ENCODE results near the gene DLX2.

DNA sequence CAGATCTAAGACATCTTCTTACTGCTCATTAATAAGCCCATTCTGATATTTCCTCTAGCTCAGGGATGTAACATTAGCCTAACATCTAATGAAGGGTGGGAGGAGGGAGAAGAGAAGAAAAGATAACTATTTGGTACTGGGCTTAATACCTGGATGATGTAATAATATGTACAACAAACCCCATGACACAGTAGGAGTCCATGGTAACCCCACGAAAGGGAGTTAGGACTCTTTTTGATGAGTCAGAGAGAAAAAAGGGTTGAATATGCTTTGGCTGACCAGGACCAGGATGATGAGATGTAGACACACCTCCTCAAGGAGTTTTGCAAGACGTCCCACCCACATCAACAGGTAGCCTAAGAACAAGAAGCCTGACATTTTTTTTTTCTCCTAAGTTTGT is 34.4 kb upstream of the DLX2 start:
- TF ChIP-seq, protein P1, sequence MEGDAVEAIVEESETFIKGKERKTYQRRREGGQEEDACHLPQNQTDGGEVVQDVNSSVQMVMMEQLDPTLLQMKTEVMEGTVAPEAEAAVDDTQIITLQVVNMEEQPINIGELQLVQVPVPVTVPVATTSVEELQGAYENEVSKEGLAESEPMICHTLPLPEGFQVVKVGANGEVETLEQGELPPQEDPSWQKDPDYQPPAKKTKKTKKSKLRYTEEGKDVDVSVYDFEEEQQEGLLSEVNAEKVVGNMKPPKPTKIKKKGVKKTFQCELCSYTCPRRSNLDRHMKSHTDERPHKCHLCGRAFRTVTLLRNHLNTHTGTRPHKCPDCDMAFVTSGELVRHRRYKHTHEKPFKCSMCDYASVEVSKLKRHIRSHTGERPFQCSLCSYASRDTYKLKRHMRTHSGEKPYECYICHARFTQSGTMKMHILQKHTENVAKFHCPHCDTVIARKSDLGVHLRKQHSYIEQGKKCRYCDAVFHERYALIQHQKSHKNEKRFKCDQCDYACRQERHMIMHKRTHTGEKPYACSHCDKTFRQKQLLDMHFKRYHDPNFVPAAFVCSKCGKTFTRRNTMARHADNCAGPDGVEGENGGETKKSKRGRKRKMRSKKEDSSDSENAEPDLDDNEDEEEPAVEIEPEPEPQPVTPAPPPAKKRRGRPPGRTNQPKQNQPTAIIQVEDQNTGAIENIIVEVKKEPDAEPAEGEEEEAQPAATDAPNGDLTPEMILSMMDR (IDR thresholded peaks at IDR 0.05; ENCODE audit: poor library complexity) = no peak
- no peak for TF ChIP-seq EZH2 (IDR thresholded peaks at IDR 0.05; ENCODE audit: borderline replicate concordance)
- TF ChIP-seq EZH2phosphoT487 (IDR thresholded peaks at IDR 0.05; ENCODE audit: low read depth, severe bottlenecking, unreplicated experiment) = no peak
